Choroid plexus epithelial cell (primary cell): ENCODE results near the gene MIDN.
"Not testable (repeated sequence)": the region's sequence is repeated elsewhere in the genome, so short reads cannot be mapped to it uniquely, and the experiment has no call there.

ENCODE experiments used
- DNase-seq: peaks from one replicate; pipeline ENCODE4 v3.0.0-alpha.2; 2010; ENCODE audit warnings: low read depth
- H3K4me3 ChIP-seq: 2 replicates; pipeline ENCODE4 v1.5.1; 2011; ENCODE audit warnings: low read depth, mild to moderate bottlenecking, control low read depth, low read length, moderate library complexity
- TF ChIP-seq, protein P1 (sequence below): conservative IDR thresholded peaks from 2 replicates; pipeline ENCODE4 v1.5.1; 2011; ENCODE audit warnings: low read depth, mild to moderate bottlenecking, control low read depth, inconsistent platforms, low read length, moderate library complexity

MIDN gene

DNA sequence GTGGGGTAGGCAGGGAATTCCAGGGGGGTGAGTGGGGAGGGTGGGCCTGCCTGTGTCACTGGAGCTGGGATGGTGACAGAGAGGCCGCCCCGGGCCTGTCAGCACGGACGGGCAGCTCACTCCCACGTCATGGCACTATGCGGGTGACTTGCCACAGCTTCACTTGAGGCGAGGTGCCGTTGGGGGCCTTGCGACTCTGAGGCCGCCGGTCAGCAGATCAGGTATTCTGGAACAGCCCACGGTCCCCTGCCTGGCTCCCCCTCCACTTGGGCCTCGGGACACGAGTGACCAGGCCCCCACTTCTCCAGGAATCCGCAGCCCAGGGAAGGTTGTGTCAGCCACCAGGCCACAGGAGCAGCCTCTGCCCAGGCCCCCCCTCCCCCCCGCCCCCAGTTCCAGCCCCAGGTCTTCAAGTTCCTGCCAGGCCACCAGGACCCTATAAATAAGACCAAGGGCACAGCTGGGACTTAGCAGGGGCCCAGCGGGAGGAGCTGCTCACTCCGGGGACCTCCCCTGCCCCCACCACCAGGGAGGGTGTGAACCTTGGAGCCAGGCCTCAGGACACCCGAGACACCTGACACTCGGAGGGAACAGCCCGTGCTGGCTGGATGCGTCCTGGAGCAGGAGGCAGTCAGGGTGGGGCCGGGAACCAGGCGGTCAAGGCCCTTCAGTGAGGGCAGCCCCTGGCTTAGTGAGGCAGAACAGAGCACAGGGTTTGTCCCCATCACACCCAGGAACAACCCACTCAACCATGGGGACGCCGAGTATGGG lies 2.7 kb upstream of the MIDN start:
- H3K4me3 ChIP-seq: no peak overlapping the region
- TF ChIP-seq, protein P1, sequence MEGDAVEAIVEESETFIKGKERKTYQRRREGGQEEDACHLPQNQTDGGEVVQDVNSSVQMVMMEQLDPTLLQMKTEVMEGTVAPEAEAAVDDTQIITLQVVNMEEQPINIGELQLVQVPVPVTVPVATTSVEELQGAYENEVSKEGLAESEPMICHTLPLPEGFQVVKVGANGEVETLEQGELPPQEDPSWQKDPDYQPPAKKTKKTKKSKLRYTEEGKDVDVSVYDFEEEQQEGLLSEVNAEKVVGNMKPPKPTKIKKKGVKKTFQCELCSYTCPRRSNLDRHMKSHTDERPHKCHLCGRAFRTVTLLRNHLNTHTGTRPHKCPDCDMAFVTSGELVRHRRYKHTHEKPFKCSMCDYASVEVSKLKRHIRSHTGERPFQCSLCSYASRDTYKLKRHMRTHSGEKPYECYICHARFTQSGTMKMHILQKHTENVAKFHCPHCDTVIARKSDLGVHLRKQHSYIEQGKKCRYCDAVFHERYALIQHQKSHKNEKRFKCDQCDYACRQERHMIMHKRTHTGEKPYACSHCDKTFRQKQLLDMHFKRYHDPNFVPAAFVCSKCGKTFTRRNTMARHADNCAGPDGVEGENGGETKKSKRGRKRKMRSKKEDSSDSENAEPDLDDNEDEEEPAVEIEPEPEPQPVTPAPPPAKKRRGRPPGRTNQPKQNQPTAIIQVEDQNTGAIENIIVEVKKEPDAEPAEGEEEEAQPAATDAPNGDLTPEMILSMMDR: no peak
- no peak for DNase-seq

DNA sequence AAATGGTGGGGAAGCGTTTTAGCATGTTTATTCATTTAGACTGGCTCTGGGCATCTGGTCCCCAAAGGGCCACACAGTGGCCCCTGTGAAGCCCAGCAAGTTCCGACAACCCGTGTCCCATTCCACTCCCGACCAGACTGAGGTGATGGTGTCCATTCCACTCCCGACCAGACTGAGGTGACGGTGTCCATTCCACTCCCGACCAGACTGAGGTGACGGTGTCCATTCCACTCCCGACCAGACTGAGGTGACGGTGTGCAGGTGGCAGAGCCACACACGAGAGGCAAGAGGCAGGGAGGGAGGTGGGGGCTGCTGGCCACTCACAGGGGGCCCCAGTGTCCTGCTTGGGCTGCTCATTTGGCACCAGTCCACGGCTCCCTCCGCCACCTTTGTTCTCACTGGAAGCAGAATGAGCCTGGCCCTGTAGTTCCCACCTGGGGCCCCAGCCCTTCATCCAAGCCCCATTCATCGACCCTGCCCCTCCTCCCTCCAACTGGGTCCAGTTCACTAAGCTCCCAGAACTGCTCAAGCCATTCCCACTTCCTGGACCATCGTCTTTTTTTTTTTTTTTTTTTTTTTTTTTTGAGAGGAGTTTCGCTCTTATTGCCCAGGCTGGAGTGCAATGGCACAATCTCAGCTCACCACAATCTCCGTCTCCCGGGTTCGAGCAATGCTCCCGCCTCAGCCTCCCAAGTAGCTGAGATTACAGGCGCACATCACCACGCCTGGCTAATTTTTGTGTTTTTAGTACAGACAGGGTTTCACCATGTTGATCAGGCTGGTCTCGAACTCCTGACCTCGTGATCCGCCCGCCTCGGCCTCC lies 1.9 kb upstream of the MIDN start:
- not testable (repeated sequence) for H3K4me3 ChIP-seq, DNase-seq

DNA sequence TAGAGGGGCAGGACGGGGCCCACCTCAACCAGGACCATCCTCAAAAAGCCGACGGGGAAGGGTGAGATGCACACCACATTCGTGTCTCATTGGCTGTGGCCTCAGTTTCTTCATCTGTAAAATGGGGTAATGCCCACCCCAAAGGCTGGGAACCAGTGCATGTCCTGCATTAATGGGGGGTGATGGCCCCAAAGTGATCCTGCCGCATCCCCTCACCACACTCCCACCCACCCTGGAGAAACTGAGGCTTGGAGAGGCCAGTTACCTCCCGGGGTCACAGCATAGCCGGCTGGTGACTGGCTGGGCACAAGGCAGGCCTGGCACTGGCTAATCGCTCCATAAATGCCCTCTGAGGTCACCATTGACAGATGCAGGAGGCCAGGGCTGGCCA lies 640 bp upstream of the MIDN start:
- no peak for DNase-seq
- peak overlapping the region; percentile 78 for H3K4me3 ChIP-seq
- TF ChIP-seq, protein P1: no peak

DNA sequence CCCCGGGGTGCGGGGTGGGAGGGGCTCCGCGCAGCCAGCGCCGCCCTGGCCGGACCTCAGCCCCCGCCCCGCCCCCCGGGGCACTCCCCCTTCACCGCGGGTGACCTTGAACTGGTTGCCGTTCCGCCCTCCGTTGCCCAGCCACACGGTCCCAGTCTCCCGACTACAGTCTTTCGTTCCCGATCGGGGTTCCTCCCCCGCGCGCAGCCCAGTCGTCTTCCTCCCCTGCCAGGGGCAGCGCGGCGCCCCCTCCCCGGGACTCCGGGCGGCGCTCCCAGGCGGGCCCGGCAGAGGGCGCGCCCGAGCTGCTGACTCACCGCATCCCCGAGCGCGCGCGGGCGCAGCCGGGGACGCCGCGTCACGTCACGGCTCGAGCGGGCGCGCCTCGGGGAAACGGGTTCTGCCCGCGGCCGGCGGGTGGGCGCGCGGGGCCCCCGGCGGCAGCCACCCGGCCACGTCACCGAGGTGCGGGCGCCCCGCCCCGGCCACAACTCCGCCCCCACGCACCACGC lies 459 bp downstream of the MIDN start:
- peak; percentile 76 for DNase-seq
- peak overlapping the region; percentile 78 for H3K4me3 ChIP-seq
- TF ChIP-seq, protein P1: peak; percentile 46

DNA sequence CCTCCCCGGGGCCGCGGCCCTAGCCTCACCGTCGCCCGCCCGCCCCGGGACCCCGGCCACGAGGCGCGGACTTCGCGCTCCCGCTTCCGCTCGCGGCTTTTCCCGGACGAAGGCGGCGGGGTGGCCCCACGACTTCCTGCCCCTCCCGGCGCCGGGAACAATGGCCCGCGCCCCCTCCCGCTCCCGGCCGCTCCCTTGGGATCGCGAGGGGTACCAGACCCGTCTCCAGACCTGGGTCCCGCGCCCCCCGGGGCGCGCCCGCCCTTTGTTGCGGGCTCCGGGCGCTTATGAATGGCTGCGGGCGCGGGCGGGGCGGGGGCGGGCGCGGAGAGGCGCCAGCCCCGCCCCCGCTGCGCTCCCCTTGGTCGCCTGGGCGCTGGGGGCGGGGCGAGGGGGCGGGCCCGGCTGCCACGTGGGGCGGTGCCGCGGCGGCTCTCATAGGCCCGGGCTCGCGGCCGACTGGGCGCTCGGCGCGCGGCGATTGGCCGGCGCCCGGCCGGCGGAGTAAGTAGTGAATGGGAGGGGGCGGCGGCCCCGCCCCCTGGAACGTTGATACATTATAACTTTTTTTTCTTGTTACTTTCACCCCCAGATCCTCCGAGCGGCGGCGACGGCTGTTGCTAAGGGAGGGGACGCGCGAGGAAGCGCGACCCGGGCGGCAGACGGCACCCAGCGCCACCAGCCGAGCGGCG lies 1.1 kb downstream of the MIDN start:
- peak overlapping the region; percentile 78 for H3K4me3 ChIP-seq
- TF ChIP-seq, protein P1: no peak
- DNase-seq: peak; percentile 97

- no peak for DNase-seq
- H3K4me3 ChIP-seq: peak overlapping the region; percentile 78
- TF ChIP-seq, protein P1: no peak
These were observed 1.6 kb downstream of the MIDN start for GRCh38 chr19:1249990-1250436.
